NT2/D1 (cell line): ENCODE data around the gene SMC3.

ENCODE experiments used
- DNase-seq: peaks from one replicate; pipeline ENCODE4 v3.0.0-alpha.2; 2011; ENCODE audit warnings: low read depth, low spot score
- H3K27me3 ChIP-seq: 2 replicates; pipeline ENCODE4 v1.6.0; 2011; ENCODE audit warnings: mild to moderate bottlenecking; ENCODE audit not compliant: insufficient read length, insufficient read depth
- H3K36me3 ChIP-seq: 2 replicates; pipeline ENCODE4 v1.6.1; 2011; ENCODE audit warnings: mild to moderate bottlenecking, low read length, mixed read lengths; ENCODE audit not compliant: insufficient read depth, insufficient read length
- H3K4me1 ChIP-seq: 2 replicates; pipeline ENCODE4 v1.5.1; 2011; ENCODE audit not compliant: insufficient read depth, insufficient read length
- H3K4me3 ChIP-seq: 2 replicates; pipeline ENCODE4 v1.5.1; 2011; ENCODE audit warnings: low read depth; ENCODE audit not compliant: insufficient read length
- H3K9ac ChIP-seq: 2 replicates; pipeline ENCODE4 v1.6.0; 2011; ENCODE audit warnings: low read depth; ENCODE audit not compliant: insufficient read length
- H3K9me3 ChIP-seq: 2 replicates; pipeline ENCODE4 v1.5.1; 2011; ENCODE audit warnings: mild to moderate bottlenecking, low read length; ENCODE audit not compliant: insufficient read depth
- SUZ12 ChIP-seq: IDR thresholded peaks from 2 replicates; pipeline ENCODE4 v1.6.1; 2011; ENCODE audit not compliant: insufficient read length, insufficient read depth; ENCODE audit errors: extremely low read depth
- YY1 ChIP-seq: IDR thresholded peaks from 2 replicates; pipeline ENCODE4 v1.6.1; 2011; ENCODE audit not compliant: insufficient read length, insufficient read depth
- ZNF274 ChIP-seq: IDR thresholded peaks from 2 replicates; pipeline ENCODE4 v1.6.1; 2011; ENCODE audit warnings: mild to moderate bottlenecking, low read depth, low read length

Gene SMC3

GRCh38 chr10:110612087-110612486, 44.6 kb downstream of the SMC3 start:
- H3K9me3 ChIP-seq, result no peaks in the 10 kb centered on the region
- no peaks in the 10 kb centered on the region for H3K27me3 ChIP-seq
- H3K36me3 ChIP-seq, result no peaks in the 10 kb centered on the region
- no peaks in the 10 kb centered on the region for H3K4me1 ChIP-seq
- H3K9ac ChIP-seq, result no peak overlapping the region
- H3K4me3 ChIP-seq, result no peak overlapping the region
- no peak for DNase-seq
- TF ChIP-seq YY1 (no peak), SUZ12 (no peak), ZNF274 (no peak)

- H3K9ac ChIP-seq, result no peak overlapping the region
- peaks cover 2% of the 10 kb centered on the region for H3K4me1 ChIP-seq
- no peaks in the 10 kb centered on the region for H3K27me3 ChIP-seq
- no peak for DNase-seq
- TF ChIP-seq SUZ12 (no peak), YY1 (no peak), ZNF274 (no peak)
- H3K36me3 ChIP-seq, result no peaks in the 10 kb centered on the region
- no peaks in the 10 kb centered on the region for H3K9me3 ChIP-seq
- no peak overlapping the region for H3K4me3 ChIP-seq
These were observed 45.1 kb downstream of the SMC3 start for GRCh38 chr10:110612629-110613028.

GRCh38 chr10:110613341-110613995, 46.0 kb downstream of the SMC3 start:
- no peaks in the 10 kb centered on the region for H3K9me3 ChIP-seq
- H3K27me3 ChIP-seq, result no peaks in the 10 kb centered on the region
- H3K36me3 ChIP-seq, result no peaks in the 10 kb centered on the region
- H3K4me1 ChIP-seq, result peaks cover 2% of the 10 kb centered on the region
- H3K9ac ChIP-seq, result no peak overlapping the region
- H3K4me3 ChIP-seq, result no peak overlapping the region
- DNase-seq, result no peak
- TF ChIP-seq SUZ12 (no peak), YY1 (no peak), ZNF274 (no peak)

- Histone ChIP-seq H3K4me3 (no peak overlapping the region), H3K27me3 (no peaks in the 10 kb centered on the region), H3K9ac (no peak overlapping the region), H3K9me3 (no peaks in the 10 kb centered on the region), H3K4me1 (peaks cover 4% of the 10 kb centered on the region), H3K36me3 (no peaks in the 10 kb centered on the region)
- TF ChIP-seq SUZ12 (no peak), ZNF274 (no peak), YY1 (no peak)
- DNase-seq, result no peak
These were observed 46.6 kb downstream of the SMC3 start for GRCh38 chr10:110613996-110614495.

GRCh38 chr10:110615057-110615747, 47.7 kb downstream of the SMC3 start:
- no peak overlapping the region for H3K4me3 ChIP-seq
- H3K9ac ChIP-seq, result no peak overlapping the region
- no peaks in the 10 kb centered on the region for H3K36me3 ChIP-seq
- H3K9me3 ChIP-seq, result no peaks in the 10 kb centered on the region
- H3K27me3 ChIP-seq, result no peaks in the 10 kb centered on the region
- peaks cover 4% of the 10 kb centered on the region for H3K4me1 ChIP-seq
- no peak for DNase-seq
- no peak for TF ChIP-seq YY1
- no peak for TF ChIP-seq ZNF274
- no peak for TF ChIP-seq SUZ12

- no peak overlapping the region for H3K9ac ChIP-seq
- no peaks in the 10 kb centered on the region for H3K9me3 ChIP-seq
- TF ChIP-seq YY1 (no peak), ZNF274 (no peak), SUZ12 (no peak)
- peaks cover 4% of the 10 kb centered on the region for H3K4me1 ChIP-seq
- DNase-seq, result no peak
- no peaks in the 10 kb centered on the region for H3K36me3 ChIP-seq
- H3K27me3 ChIP-seq, result no peaks in the 10 kb centered on the region
- no peak overlapping the region for H3K4me3 ChIP-seq
These were observed 49.1 kb downstream of the SMC3 start for GRCh38 chr10:110616493-110617033.

GRCh38 chr10:110617425-110618229, 50.1 kb downstream of the SMC3 start:
- Histone ChIP-seq H3K9ac (no peak overlapping the region), H3K9me3 (no peaks in the 10 kb centered on the region), H3K27me3 (no peaks in the 10 kb centered on the region), H3K4me1 (peaks cover 4% of the 10 kb centered on the region), H3K4me3 (no peak overlapping the region), H3K36me3 (no peaks in the 10 kb centered on the region)
- TF ChIP-seq YY1, result no peak
- no peak for TF ChIP-seq SUZ12
- DNase-seq, result no peak
